Ascending aorta (tissue), 2 donors: ENCODE results near the gene AOAH. TPM values are rescaled to one million over a fixed set of nuclear protein-coding genes. Genes with fewer than 3 reads are reported as not detected.

Experiments
- DNase-seq, 2 donors: peaks; one replicate each; pipeline ENCODE4 v3.0.0-alpha.2; 2019; ENCODE audit warnings: low spot score in 2 of 2
- H3K27ac ChIP-seq, 2 donors: fragments of 200-600 bp; sonication (generic); one replicate each; pipeline ENCODE4 v1.5.1; 2016 to 2017; ENCODE audit warnings: mild to moderate bottlenecking in 1 of 2
- H3K27me3 ChIP-seq: fragments of 200-600 bp; sonication (generic); one replicate; pipeline ENCODE4 v1.5.1; 2017
- H3K36me3 ChIP-seq, 2 donors: fragments of 200-600 bp; sonication (generic); one replicate each; pipeline ENCODE4 v1.5.1; 2016
- H3K4me1 ChIP-seq, 2 donors: fragments of 200-600 bp; sonication (generic); one replicate each; pipeline ENCODE4 v1.5.1; 2016 to 2017; ENCODE audit warnings: mild to moderate bottlenecking in 1 of 2
- H3K4me3 ChIP-seq, 2 donors: fragments of 200-600 bp; sonication (generic); one replicate each; pipeline ENCODE4 v1.5.1; 2016 to 2017; ENCODE audit warnings: mild to moderate bottlenecking in 1 of 2
- H3K9me3 ChIP-seq, 2 donors: fragments of 200-600 bp; sonication (generic); one replicate each; pipeline ENCODE4 v1.5.1; 2016
- intact Hi-C: fragments of 100-400 bp; cut with DNase I; formaldehyde crosslinking; loops from one replicate; pipeline ENCODE4 v1.15.1; 2023
- total RNA-seq: library from RNA; depleted of rRNA; stranded (reverse); fragments of >200 nt; gene quantifications from one replicate; pipeline ENCODE4 v1.1.0, GENCODE V29; 2016
- TF ChIP-seq, protein P1 (sequence below), 3 experiments: fragments of 200-600 bp in 2 of 3; fragments of 450-650 bp in 1 of 3; sonication (generic) in 2 of 3; IDR thresholded peaks; one replicate each; pipeline ENCODE4 v1.5.1; 2016 to 2019; ENCODE audit warnings: antibody characterized with exemption in 3 of 3, mild to moderate bottlenecking in 1 of 3, moderate library complexity in 1 of 3

The AOAH gene
- total RNA-seq, 1 donor from 2014 or later: 0.75 TPM

GRCh38 chr7:36690514-36691187 lies 33.6 kb downstream of the AOAH start:
- Histone ChIP-seq H3K27ac (no peak overlapping the region), H3K9me3 (no peaks in the 10 kb centered on the region), H3K4me1 (no peaks in the 10 kb centered on the region), H3K36me3 (no peaks in the 10 kb centered on the region), H3K27me3 (no peaks in the 10 kb centered on the region), H3K4me3 (no peak overlapping the region)
- no peak for DNase-seq
- TF ChIP-seq, protein P1, sequence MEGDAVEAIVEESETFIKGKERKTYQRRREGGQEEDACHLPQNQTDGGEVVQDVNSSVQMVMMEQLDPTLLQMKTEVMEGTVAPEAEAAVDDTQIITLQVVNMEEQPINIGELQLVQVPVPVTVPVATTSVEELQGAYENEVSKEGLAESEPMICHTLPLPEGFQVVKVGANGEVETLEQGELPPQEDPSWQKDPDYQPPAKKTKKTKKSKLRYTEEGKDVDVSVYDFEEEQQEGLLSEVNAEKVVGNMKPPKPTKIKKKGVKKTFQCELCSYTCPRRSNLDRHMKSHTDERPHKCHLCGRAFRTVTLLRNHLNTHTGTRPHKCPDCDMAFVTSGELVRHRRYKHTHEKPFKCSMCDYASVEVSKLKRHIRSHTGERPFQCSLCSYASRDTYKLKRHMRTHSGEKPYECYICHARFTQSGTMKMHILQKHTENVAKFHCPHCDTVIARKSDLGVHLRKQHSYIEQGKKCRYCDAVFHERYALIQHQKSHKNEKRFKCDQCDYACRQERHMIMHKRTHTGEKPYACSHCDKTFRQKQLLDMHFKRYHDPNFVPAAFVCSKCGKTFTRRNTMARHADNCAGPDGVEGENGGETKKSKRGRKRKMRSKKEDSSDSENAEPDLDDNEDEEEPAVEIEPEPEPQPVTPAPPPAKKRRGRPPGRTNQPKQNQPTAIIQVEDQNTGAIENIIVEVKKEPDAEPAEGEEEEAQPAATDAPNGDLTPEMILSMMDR (IDR thresholded peaks at IDR 0.05): no peak
- intact Hi-C loops: no loop called here

DNA sequence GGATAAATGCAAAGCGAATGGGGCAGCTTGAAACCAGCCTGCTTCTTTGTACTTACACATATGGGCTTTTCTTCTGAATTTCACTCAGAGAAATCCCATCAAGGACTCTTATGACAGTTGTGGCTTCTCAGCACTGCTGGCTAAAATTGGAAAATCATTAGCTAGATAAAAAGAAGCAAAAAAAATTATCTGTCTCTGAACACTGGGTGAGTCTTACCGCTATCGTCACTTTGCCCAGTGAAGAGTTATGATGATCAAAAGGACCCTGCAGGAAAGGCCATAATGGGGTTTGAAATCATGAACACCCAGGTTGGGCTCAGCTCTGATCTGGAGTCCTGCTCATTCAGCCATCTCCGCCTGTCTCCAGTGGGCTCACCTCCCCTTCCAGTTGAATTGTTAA lies 34.3 kb downstream of the AOAH start:
- Histone ChIP-seq H3K4me3 (no peak overlapping the region), H3K9me3 (no peaks in the 10 kb centered on the region), H3K4me1 (no peaks in the 10 kb centered on the region), H3K27me3 (no peaks in the 10 kb centered on the region), H3K36me3 (no peaks in the 10 kb centered on the region), H3K27ac (no peak overlapping the region)
- TF ChIP-seq, protein P1 (IDR thresholded peaks at IDR 0.05): no peak
- no peak for DNase-seq
- intact Hi-C loops: no loop called here

- Histone ChIP-seq H3K9me3 (no peaks in the 10 kb centered on the region), H3K4me1 (no peaks in the 10 kb centered on the region)
- intact Hi-C loops: no loop called here
Measured at GRCh38 chr7:36686499-36686898, 37.8 kb downstream of the AOAH start.

GRCh38 chr7:36684954-36685353 lies 39.3 kb downstream of the AOAH start:
- no peaks in the 10 kb centered on the region for H3K4me1 ChIP-seq
- no peak overlapping the region for H3K4me3 ChIP-seq
- H3K27me3 ChIP-seq: no peaks in the 10 kb centered on the region
- intact Hi-C loops: no loop called here
- no peaks in the 10 kb centered on the region for H3K9me3 ChIP-seq
- no peak for DNase-seq
- no peaks in the 10 kb centered on the region for H3K36me3 ChIP-seq
- TF ChIP-seq, protein P1 (IDR thresholded peaks at IDR 0.05): no peak
- no peak overlapping the region for H3K27ac ChIP-seq

More at GRCh38 chr7:36686499-36686898, 37.8 kb downstream of the AOAH start:
- H3K27me3 ChIP-seq: no peaks in the 10 kb centered on the region
- H3K4me3 ChIP-seq: no peak overlapping the region
- TF ChIP-seq, protein P1 (IDR thresholded peaks at IDR 0.05): no peak
- no peak for DNase-seq
- H3K36me3 ChIP-seq: no peaks in the 10 kb centered on the region
- no peak overlapping the region for H3K27ac ChIP-seq

GRCh38 chr7:36683695-36684357 lies 40.5 kb downstream of the AOAH start:
- intact Hi-C loops: no loop called here

More at GRCh38 chr7:36683695-36684357, 40.5 kb downstream of the AOAH start:
- H3K36me3 ChIP-seq: no peaks in the 10 kb centered on the region
- no peaks in the 10 kb centered on the region for H3K4me1 ChIP-seq
- no peaks in the 10 kb centered on the region for H3K27me3 ChIP-seq
- DNase-seq: no peak
- TF ChIP-seq, protein P1 (IDR thresholded peaks at IDR 0.05): no peak
- no peak overlapping the region for H3K27ac ChIP-seq
- H3K4me3 ChIP-seq: no peak overlapping the region
- no peaks in the 10 kb centered on the region for H3K9me3 ChIP-seq
